NCI-H2196 (cell line): ENCODE measurements around the gene HMX3.
"Not testable (repeated sequence)": the region's sequence is repeated elsewhere in the genome, so short reads cannot be mapped to it uniquely, and the experiment has no call there.

Source experiments
- DNase-seq: peaks from one replicate; lab custom pipeline; 2025; ENCODE audit not compliant: unreplicated experiment; lab: John Stamatoyannopoulos, UW

HMX3 gene

DNA sequence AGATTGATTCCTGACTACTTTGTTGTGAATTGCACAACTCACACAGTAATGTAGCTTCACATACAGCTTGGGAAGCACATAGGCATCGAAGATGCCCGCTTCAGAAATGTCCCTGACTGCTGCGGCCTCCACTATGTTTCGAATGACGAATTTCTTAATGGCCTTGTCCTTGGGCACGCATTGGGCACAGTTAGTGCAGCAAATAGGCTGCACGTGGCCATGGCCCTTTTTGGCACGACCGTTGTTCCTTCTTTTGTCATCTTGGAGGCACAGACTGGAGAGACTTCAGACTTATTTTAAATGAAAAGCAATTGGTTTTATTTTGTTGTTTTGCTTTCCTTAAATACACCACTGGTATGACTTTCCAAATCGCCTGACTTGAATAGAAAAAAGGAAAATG, 35.8 kb downstream of the HMX3 start:
- not testable (repeated sequence) for DNase-seq

- no peak for DNase-seq
Observed at GRCh38 chr10:123175389-123176387, 39.9 kb downstream of the HMX3 start.

- not testable (repeated sequence) for DNase-seq
Observed at GRCh38 chr10:123178390-123178789, 42.6 kb downstream of the HMX3 start.

GRCh38 chr10:123180101-123181090, 44.6 kb downstream of the HMX3 start:
- no peak for DNase-seq

- no peak for DNase-seq
Observed at GRCh38 chr10:123183724-123184123, 48.0 kb downstream of the HMX3 start.

GRCh38 chr10:123187781-123188180, 52.0 kb downstream of the HMX3 start:
- DNase-seq, result no peak
